Astrocyte (in vitro differentiated cells and primary cell): ENCODE results near the gene LAMA3. TPM values are rescaled to one million over a fixed set of nuclear protein-coding genes. Genes with fewer than 3 reads are reported as not detected.
A peak's percentile ranks its signal among the peaks of the same experiment; 100 is the strongest.

Source experiments
- DNase-seq: peaks from one replicate; pipeline ENCODE4 v3.0.0-alpha.2; 2010; ENCODE audit warnings: low read depth
- FAIRE-seq: peaks from 2 replicates; lab custom pipeline; 2011; peaks lifted over from hg19 to GRCh38; lab: Jason Lieb, UNC
- H2AFZ ChIP-seq: 2 replicates; pipeline ENCODE4 v1.6.0; 2012; ENCODE audit warnings: low read depth, low read length, inconsistent platforms
- H3K27ac ChIP-seq: 2 replicates; pipeline ENCODE4 v1.5.1; 2011; ENCODE audit warnings: low read depth, low read length, inconsistent platforms
- H3K27me3 ChIP-seq: 2 replicates; pipeline ENCODE4 v1.6.0; 2011; ENCODE audit warnings: low read length, inconsistent platforms; ENCODE audit not compliant: insufficient read depth
- H3K36me3 ChIP-seq: 2 replicates; pipeline ENCODE4 v1.5.1; 2011; ENCODE audit warnings: low read length, inconsistent platforms; ENCODE audit not compliant: insufficient read depth
- H3K4me1 ChIP-seq: 2 replicates; pipeline ENCODE4 v1.5.1; 2011; ENCODE audit warnings: low read length, inconsistent platforms; ENCODE audit not compliant: insufficient read depth
- H3K4me2 ChIP-seq: 2 replicates; pipeline ENCODE4 v1.6.0; 2012; ENCODE audit warnings: low read length, inconsistent platforms
- H3K4me3 ChIP-seq: 2 replicates; pipeline ENCODE4 v1.5.1; 2011; ENCODE audit warnings: low read depth, mild to moderate bottlenecking, low read length, inconsistent platforms; ENCODE audit not compliant: insufficient read depth
- H3K79me2 ChIP-seq: 2 replicates; pipeline ENCODE4 v1.6.0; 2012; ENCODE audit warnings: mild to moderate bottlenecking, low read length, inconsistent platforms; ENCODE audit not compliant: insufficient read depth
- H3K9ac ChIP-seq: 2 replicates; pipeline ENCODE4 v1.6.0; 2012; ENCODE audit warnings: mild to moderate bottlenecking, low read length, inconsistent platforms
- H3K9me3 ChIP-seq: 2 replicates; pipeline ENCODE4 v1.5.1; 2012; ENCODE audit warnings: low read depth, mild to moderate bottlenecking, low read length, inconsistent platforms; ENCODE audit not compliant: insufficient read depth
- H4K20me1 ChIP-seq: 2 replicates; pipeline ENCODE4 v1.6.0; 2012; ENCODE audit warnings: low read length, inconsistent platforms; ENCODE audit not compliant: insufficient read depth
- H3K27ac Mint-ChIP-seq: one replicate; pipeline ENCODE4 v1.8.0; 2021; ENCODE audit warnings: mild to moderate bottlenecking, mixed read lengths; ENCODE audit not compliant: unreplicated experiment
- H3K27me3 Mint-ChIP-seq: one replicate; pipeline ENCODE4 v1.8.0; 2021; ENCODE audit warnings: low read depth, mixed read lengths; ENCODE audit not compliant: unreplicated experiment
- H3K36me3 Mint-ChIP-seq: one replicate; pipeline ENCODE4 v1.8.0; 2021; ENCODE audit warnings: low read depth, mixed read lengths; ENCODE audit not compliant: unreplicated experiment
- H3K4me1 Mint-ChIP-seq: one replicate; pipeline ENCODE4 v1.8.0; 2021; ENCODE audit warnings: low read depth, mixed read lengths; ENCODE audit not compliant: unreplicated experiment
- H3K4me3 Mint-ChIP-seq: one replicate; pipeline ENCODE4 v1.8.0; 2021; ENCODE audit warnings: mild to moderate bottlenecking, moderate library complexity, mixed read lengths; ENCODE audit not compliant: unreplicated experiment
- H3K9me3 Mint-ChIP-seq: one replicate; pipeline ENCODE4 v1.8.0; 2021; ENCODE audit warnings: mild to moderate bottlenecking, mixed read lengths; ENCODE audit not compliant: unreplicated experiment
- EZH2 ChIP-seq: IDR thresholded peaks from 2 replicates; pipeline ENCODE4 v1.6.1; 2012; ENCODE audit warnings: mild to moderate bottlenecking, low read length, inconsistent platforms; ENCODE audit not compliant: insufficient read depth
- total RNA-seq: library from RNA; stranded (reverse); gene quantifications from 2 replicates; pipeline ENCODE4 v1.2.1, GENCODE V29; 2021
- TF ChIP-seq, protein P1 (sequence below): IDR thresholded peaks from 2 replicates; pipeline ENCODE4 v1.5.1; 2011; ENCODE audit warnings: low read depth, mild to moderate bottlenecking, inconsistent platforms, low read length, moderate library complexity; ENCODE audit not compliant: insufficient read depth

The LAMA3 gene
- total RNA-seq, 1 donor from 2014 or later = 0.86 TPM

- H3K27ac Mint-ChIP-seq = no peak overlapping the region
These were observed 63.1 kb downstream of the LAMA3 start for GRCh38 chr18:23752363-23752762.

GRCh38 chr18:23752796-23753195, 63.5 kb downstream of the LAMA3 start:
- Histone ChIP-seq H3K36me3 (no peaks in the 10 kb centered on the region), H3K27ac (no peak overlapping the region), H3K4me1 (no peaks in the 10 kb centered on the region), H3K4me2 (no peak overlapping the region), H3K9ac (no peak overlapping the region), H3K4me3 (no peak overlapping the region), H2AFZ (peak overlapping the region; percentile 18), H3K79me2 (no peaks in the 10 kb centered on the region), H3K9me3 (no peaks in the 10 kb centered on the region), H4K20me1 (no peaks in the 10 kb centered on the region), H3K27me3 (peaks cover 2% of the 10 kb centered on the region)
- Mint-ChIP-seq H3K27me3 (no peaks in the 10 kb centered on the region), H3K4me1 (peaks cover 3% of the 10 kb centered on the region), H3K9me3 (peaks cover 3% of the 10 kb centered on the region), H3K4me3 (no peak overlapping the region), H3K36me3 (no peaks in the 10 kb centered on the region), H3K27ac (no peak overlapping the region)
- no peak for TF ChIP-seq EZH2
- TF ChIP-seq, protein P1, sequence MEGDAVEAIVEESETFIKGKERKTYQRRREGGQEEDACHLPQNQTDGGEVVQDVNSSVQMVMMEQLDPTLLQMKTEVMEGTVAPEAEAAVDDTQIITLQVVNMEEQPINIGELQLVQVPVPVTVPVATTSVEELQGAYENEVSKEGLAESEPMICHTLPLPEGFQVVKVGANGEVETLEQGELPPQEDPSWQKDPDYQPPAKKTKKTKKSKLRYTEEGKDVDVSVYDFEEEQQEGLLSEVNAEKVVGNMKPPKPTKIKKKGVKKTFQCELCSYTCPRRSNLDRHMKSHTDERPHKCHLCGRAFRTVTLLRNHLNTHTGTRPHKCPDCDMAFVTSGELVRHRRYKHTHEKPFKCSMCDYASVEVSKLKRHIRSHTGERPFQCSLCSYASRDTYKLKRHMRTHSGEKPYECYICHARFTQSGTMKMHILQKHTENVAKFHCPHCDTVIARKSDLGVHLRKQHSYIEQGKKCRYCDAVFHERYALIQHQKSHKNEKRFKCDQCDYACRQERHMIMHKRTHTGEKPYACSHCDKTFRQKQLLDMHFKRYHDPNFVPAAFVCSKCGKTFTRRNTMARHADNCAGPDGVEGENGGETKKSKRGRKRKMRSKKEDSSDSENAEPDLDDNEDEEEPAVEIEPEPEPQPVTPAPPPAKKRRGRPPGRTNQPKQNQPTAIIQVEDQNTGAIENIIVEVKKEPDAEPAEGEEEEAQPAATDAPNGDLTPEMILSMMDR = no peak
- no peak for FAIRE-seq
- no peak for DNase-seq

More at GRCh38 chr18:23752363-23752762, 63.1 kb downstream of the LAMA3 start:
- Histone ChIP-seq H3K4me3 (no peak overlapping the region), H3K9ac (no peak overlapping the region), H3K4me2 (no peak overlapping the region), H4K20me1 (no peaks in the 10 kb centered on the region), H3K79me2 (no peaks in the 10 kb centered on the region), H3K27ac (no peak overlapping the region), H3K36me3 (no peaks in the 10 kb centered on the region), H3K27me3 (peaks cover 2% of the 10 kb centered on the region), H2AFZ (peak overlapping the region; percentile 18), H3K4me1 (no peaks in the 10 kb centered on the region), H3K9me3 (no peaks in the 10 kb centered on the region)
- FAIRE-seq (no peak), DNase-seq (no peak)
- Mint-ChIP-seq H3K4me1 (peaks cover 3% of the 10 kb centered on the region), H3K27me3 (no peaks in the 10 kb centered on the region), H3K9me3 (peaks cover 3% of the 10 kb centered on the region), H3K4me3 (no peak overlapping the region), H3K36me3 (no peaks in the 10 kb centered on the region)
- TF ChIP-seq EZH2 = no peak
- TF ChIP-seq, protein P1 = no peak

DNA sequence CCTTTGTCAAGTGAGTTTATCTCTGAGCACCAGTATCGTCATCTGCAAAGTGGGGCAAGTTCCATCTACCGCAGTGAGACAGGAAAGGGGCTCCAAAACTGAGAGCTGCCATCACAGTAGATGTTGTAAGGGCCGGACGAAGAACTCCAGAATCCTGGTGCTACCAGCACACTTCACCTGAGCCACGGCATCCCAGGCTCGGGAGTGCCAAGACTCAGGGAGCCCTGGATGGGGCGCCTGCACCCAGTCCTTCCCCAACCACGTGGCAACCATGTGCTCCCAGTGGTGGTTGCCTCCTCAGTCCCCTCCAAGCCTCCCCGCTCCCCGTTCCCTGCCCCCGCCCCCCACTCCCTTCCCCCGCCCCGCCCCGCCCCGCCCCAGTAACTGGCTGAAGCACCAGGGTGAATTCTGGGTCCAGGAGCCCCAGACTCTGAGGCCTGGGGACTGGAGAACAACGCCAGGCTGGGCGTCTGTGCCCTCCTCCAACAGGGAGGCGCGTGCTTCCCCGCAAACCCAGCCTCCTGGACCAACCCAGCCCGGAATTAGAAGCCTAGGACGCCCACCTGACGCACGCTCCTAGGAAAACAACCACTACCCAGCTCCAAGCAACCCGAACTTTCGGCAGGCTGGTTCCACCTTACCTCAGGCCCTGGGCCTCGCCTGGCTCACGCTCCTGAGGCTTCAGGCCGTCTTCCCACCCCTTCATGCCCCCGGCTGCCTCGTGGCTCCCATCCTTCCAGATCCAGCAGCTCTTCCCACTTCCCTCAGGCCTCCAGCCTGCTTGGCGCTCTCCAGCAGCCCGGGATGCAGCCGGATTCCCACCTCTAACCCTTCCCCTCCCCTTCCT, 67.6 kb downstream of the LAMA3 start:
- peaks cover 3% of the 10 kb centered on the region for H3K9me3 Mint-ChIP-seq

More for the DNA sequence above, 67.6 kb downstream of the LAMA3 start:
- Histone ChIP-seq H3K36me3 (no peaks in the 10 kb centered on the region), H3K9ac (no peak overlapping the region), H3K4me1 (no peaks in the 10 kb centered on the region), H3K79me2 (no peaks in the 10 kb centered on the region), H3K9me3 (no peaks in the 10 kb centered on the region), H3K4me2 (no peak overlapping the region), H3K27me3 (peaks cover 1% of the 10 kb centered on the region), H4K20me1 (no peaks in the 10 kb centered on the region), H3K4me3 (no peak overlapping the region), H2AFZ (no peak overlapping the region), H3K27ac (no peak overlapping the region)
- peaks cover 3% of the 10 kb centered on the region for H3K4me1 Mint-ChIP-seq
- no peak overlapping the region for H3K27ac Mint-ChIP-seq
- no peak overlapping the region for H3K4me3 Mint-ChIP-seq
- TF ChIP-seq, protein P1 = no peak
- TF ChIP-seq EZH2 = no peak
- DNase-seq = no peak
- H3K36me3 Mint-ChIP-seq = no peaks in the 10 kb centered on the region
- H3K27me3 Mint-ChIP-seq = peaks cover 3% of the 10 kb centered on the region
- FAIRE-seq = no peak
